ENCODE measurements around the gene PPIF.

The PPIF gene

GRCh38 chr10:79310911-79311573, 36.2 kb upstream of the PPIF start:
- TF ChIP-seq, protein P1, sequence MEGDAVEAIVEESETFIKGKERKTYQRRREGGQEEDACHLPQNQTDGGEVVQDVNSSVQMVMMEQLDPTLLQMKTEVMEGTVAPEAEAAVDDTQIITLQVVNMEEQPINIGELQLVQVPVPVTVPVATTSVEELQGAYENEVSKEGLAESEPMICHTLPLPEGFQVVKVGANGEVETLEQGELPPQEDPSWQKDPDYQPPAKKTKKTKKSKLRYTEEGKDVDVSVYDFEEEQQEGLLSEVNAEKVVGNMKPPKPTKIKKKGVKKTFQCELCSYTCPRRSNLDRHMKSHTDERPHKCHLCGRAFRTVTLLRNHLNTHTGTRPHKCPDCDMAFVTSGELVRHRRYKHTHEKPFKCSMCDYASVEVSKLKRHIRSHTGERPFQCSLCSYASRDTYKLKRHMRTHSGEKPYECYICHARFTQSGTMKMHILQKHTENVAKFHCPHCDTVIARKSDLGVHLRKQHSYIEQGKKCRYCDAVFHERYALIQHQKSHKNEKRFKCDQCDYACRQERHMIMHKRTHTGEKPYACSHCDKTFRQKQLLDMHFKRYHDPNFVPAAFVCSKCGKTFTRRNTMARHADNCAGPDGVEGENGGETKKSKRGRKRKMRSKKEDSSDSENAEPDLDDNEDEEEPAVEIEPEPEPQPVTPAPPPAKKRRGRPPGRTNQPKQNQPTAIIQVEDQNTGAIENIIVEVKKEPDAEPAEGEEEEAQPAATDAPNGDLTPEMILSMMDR (IDR thresholded peaks at IDR 0.05; ENCODE audit: low read depth, low read length), result no peak
- no peak for DNase-seq (ENCODE audit: extremely low read depth, low read depth)

GRCh38 chr10:79311581-79312407, 35.5 kb upstream of the PPIF start:
- TF ChIP-seq, protein P1 (IDR thresholded peaks at IDR 0.05; ENCODE audit: low read depth, low read length), result no peak
- DNase-seq (ENCODE audit: extremely low read depth, low read depth), result no peak

- DNase-seq (ENCODE audit: extremely low read depth, low read depth), result no peak
- TF ChIP-seq, protein P1 (IDR thresholded peaks at IDR 0.05; ENCODE audit: low read depth, low read length), result no peak
Measured at GRCh38 chr10:79312601-79313187, 34.6 kb upstream of the PPIF start.

DNA sequence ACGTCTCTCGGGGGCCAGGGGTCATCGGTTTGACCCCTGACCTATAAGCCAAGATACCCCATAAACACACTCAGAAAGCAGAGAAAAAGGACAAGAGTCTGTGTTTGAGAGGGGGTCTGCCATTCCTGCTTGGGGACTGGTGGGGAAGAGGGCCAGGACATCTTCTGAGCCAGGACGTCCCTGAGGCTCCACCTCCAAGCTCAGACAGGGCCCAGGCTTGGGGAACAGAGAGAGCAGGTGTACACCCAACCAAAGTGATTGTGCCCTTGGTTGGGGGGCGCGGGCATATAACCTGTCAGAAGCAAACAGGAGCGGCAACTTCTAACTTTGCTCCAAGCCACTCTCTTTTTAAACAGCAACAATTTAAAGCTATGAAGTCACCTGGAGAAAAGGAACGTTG, 33.9 kb upstream of the PPIF start:
- TF ChIP-seq, protein P1 (IDR thresholded peaks at IDR 0.05; ENCODE audit: low read depth, low read length), result no peak
- DNase-seq (ENCODE audit: extremely low read depth, low read depth), result no peak

GRCh38 chr10:79313911-79314439, 33.3 kb upstream of the PPIF start:
- no peak for DNase-seq (ENCODE audit: extremely low read depth, low read depth)
- TF ChIP-seq, protein P1 (IDR thresholded peaks at IDR 0.05; ENCODE audit: low read depth, low read length), result no peak

DNA sequence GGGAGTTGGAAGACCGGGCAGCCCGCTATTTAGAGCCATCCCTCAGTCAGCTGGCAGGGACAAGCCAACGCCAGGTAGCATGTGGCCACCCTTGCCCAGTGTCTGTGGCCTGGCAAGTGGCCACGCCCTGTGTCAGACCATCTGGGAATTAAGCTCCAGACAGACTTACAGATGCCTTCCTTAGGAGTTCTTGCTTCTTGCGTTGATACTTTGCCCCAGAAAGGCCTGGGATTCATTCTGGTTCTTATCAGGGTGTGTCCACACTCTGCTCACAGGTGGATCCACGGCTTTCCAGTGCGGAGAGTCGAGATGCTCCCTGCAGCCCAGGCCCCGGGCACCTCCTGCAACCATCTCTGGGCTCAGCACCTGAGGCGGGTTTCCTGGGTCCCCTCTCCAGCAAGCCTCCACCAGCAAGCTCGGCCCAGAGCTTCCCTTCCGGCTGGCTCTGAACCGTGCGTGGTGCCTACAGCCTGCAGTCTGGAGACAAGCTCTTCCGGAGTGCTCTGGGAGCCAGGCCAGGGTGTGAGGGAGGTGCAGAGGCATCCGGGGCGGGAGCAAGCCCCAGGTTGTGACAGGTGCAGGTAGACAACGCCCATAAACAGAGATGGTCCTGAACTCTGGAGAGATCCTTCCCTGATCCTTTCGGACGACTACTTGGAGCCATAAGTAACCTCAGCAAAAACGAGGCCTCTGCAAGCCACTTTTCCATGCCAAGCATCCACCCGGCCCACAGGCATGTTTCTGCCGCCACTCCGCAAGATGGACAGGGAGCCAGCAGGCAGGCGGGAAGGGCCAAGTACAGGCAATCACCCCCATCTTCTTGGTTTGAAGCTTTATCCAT, 32.3 kb upstream of the PPIF start:
- no peak for DNase-seq (ENCODE audit: extremely low read depth, low read depth)
- TF ChIP-seq, protein P1 (IDR thresholded peaks at IDR 0.05; ENCODE audit: low read depth, low read length), result no peak
